RKO (cell line): ENCODE data around the gene ABCB10.
"Not testable (repeated sequence)": the region's sequence is repeated elsewhere in the genome, so short reads cannot be mapped to it uniquely, and the experiment has no call there.

Experiments
- DNase-seq: peaks from one replicate; pipeline ENCODE4 v3.0.0-alpha.2; 2016; ENCODE audit warnings: low spot score

ABCB10 gene

GRCh38 chr1:229570891-229571516 lies 12.5 kb upstream of the ABCB10 start:
- no peak for DNase-seq

GRCh38 chr1:229570305-229570704 lies 11.8 kb upstream of the ABCB10 start:
- DNase-seq = no peak

GRCh38 chr1:229567109-229567868 lies 8.8 kb upstream of the ABCB10 start:
- no peak for DNase-seq

- no peak for DNase-seq
Measured at GRCh38 chr1:229563701-229564100, 5.2 kb upstream of the ABCB10 start.

- DNase-seq = no peak
Measured at GRCh38 chr1:229563241-229563640, 4.7 kb upstream of the ABCB10 start.

- DNase-seq = no peak
Measured at GRCh38 chr1:229562686-229563085, 4.2 kb upstream of the ABCB10 start.

- DNase-seq = no peak
Measured at GRCh38 chr1:229561141-229561540, 2.6 kb upstream of the ABCB10 start.

GRCh38 chr1:229560124-229560523 lies 1.6 kb upstream of the ABCB10 start:
- not testable (repeated sequence) for DNase-seq

GRCh38 chr1:229559336-229559801 lies 862 bp upstream of the ABCB10 start:
- peak; percentile 16 for DNase-seq

GRCh38 chr1:229557913-229558414 lies 543 bp downstream of the ABCB10 start:
- peak; percentile 37 for DNase-seq

- peak; percentile 52 for DNase-seq
Measured at GRCh38 chr1:229557200-229557850, 1.2 kb downstream of the ABCB10 start.

GRCh38 chr1:229554886-229555621 lies 3.5 kb downstream of the ABCB10 start:
- DNase-seq = no peak

GRCh38 chr1:229553621-229554130 lies 4.8 kb downstream of the ABCB10 start:
- no peak for DNase-seq

GRCh38 chr1:229552732-229553131 lies 5.8 kb downstream of the ABCB10 start:
- DNase-seq = no peak

- DNase-seq = no peak
Measured at GRCh38 chr1:229550812-229551567, 7.5 kb downstream of the ABCB10 start.

GRCh38 chr1:229547542-229547941 lies 11.0 kb downstream of the ABCB10 start:
- no peak for DNase-seq

GRCh38 chr1:229544587-229544986 lies 13.9 kb downstream of the ABCB10 start:
- no peak for DNase-seq

- DNase-seq = no peak
Measured at GRCh38 chr1:229539863-229540506, 18.5 kb downstream of the ABCB10 start.

- no peak for DNase-seq
Measured at GRCh38 chr1:229538945-229539344, 19.6 kb downstream of the ABCB10 start.

- no peak for DNase-seq
Measured at GRCh38 chr1:229537894-229538293, 20.6 kb downstream of the ABCB10 start.

GRCh38 chr1:229536982-229537381 lies 21.5 kb downstream of the ABCB10 start:
- DNase-seq = no peak
